ENCODE measurements around the gene CTNNA3.

- no peak for TF ChIP-seq CTCF (IDR thresholded peaks at IDR 0.05 in 4 of 5, conservative IDR thresholded peaks at IDR 0.05 in 1 of 5)
- TF ChIP-seq POLR2A (IDR thresholded peaks at IDR 0.05), result no peak
Observed at GRCh38 chr10:66162560-66163143, 1533.3 kb downstream of the CTNNA3 start.
